Mesendoderm (in vitro differentiated cells): ENCODE data around the gene ZFPM1.
"Not testable (repeated sequence)": the region's sequence is repeated elsewhere in the genome, so short reads cannot be mapped to it uniquely, and the experiment has no call there.

Experiments
- DNase-seq: peaks from one replicate; pipeline ENCODE4 v3.0.0; 2013
- H2AK5ac ChIP-seq: 2 replicates; pipeline ENCODE4 v1.6.1; 2013; ENCODE audit warnings: low read length, inconsistent platforms
- H2BK120ac ChIP-seq: 2 replicates; pipeline ENCODE4 v1.6.1; 2013; ENCODE audit warnings: low read depth, mild to moderate bottlenecking, low read length, moderate library complexity, mixed read lengths
- H2BK15ac ChIP-seq: replicated peaks from 2 replicates; pipeline ENCODE4 v1.6.1; 2013; ENCODE audit warnings: low read depth, mild to moderate bottlenecking, moderate library complexity
- H2BK5ac ChIP-seq: 2 replicates; pipeline ENCODE4 v1.6.1; 2013; ENCODE audit warnings: low read length, inconsistent platforms
- H3K18ac ChIP-seq: 2 replicates; pipeline ENCODE4 v1.6.1; 2013; ENCODE audit warnings: mild to moderate bottlenecking, low read length, mixed read lengths
- H3K23ac ChIP-seq: one replicate; pipeline ENCODE4 v1.6.1; 2013; ENCODE audit warnings: low read length
- H3K27ac ChIP-seq: 2 replicates; pipeline ENCODE4 v1.5.1; 2013; ENCODE audit warnings: low read depth, mild to moderate bottlenecking, inconsistent platforms, low read length, moderate library complexity
- H3K27me3 ChIP-seq: 2 replicates; pipeline ENCODE4 v1.6.1; 2013; ENCODE audit warnings: low read length, control low read depth, mild to moderate bottlenecking, inconsistent platforms; ENCODE audit not compliant: insufficient read depth, poor library complexity
- H3K36me3 ChIP-seq: 2 replicates; pipeline ENCODE4 v1.6.1; 2013; ENCODE audit warnings: low read length, inconsistent platforms; ENCODE audit not compliant: control insufficient read depth, insufficient read depth
- H3K4ac ChIP-seq: one replicate; pipeline ENCODE4 v1.6.1; 2013; ENCODE audit warnings: low read depth, mild to moderate bottlenecking, low read length, moderate library complexity
- H3K4me1 ChIP-seq: 2 replicates; pipeline ENCODE4 v1.6.1; 2013; ENCODE audit warnings: low read depth, low read length, inconsistent platforms; ENCODE audit not compliant: control insufficient read depth
- H3K4me2 ChIP-seq: 2 replicates; pipeline ENCODE4 v1.6.1; 2013; ENCODE audit warnings: low read length
- H3K4me3 ChIP-seq: 2 replicates; pipeline ENCODE4 v1.5.1; 2013; ENCODE audit warnings: mild to moderate bottlenecking, low read length
- H3K56ac ChIP-seq: one replicate; pipeline ENCODE4 v1.6.1; 2013; ENCODE audit warnings: low read length
- H3K79me1 ChIP-seq: 2 replicates; pipeline ENCODE4 v1.6.1; 2013; ENCODE audit warnings: low read length, inconsistent platforms
- H3K79me2 ChIP-seq: 2 replicates; pipeline ENCODE4 v1.6.1; 2013; ENCODE audit warnings: mild to moderate bottlenecking, low read length; ENCODE audit not compliant: control insufficient read depth, insufficient read depth
- H3K9ac ChIP-seq: 2 replicates; pipeline ENCODE4 v1.6.1; 2013; ENCODE audit warnings: low read length, inconsistent platforms
- H4K5ac ChIP-seq: one replicate; pipeline ENCODE4 v1.6.1; 2013; ENCODE audit warnings: low read length
- H4K8ac ChIP-seq: one replicate; pipeline ENCODE4 v1.6.1; 2013; ENCODE audit warnings: low read depth, mild to moderate bottlenecking, control low read depth, low read length, moderate library complexity
- WGBS: extraction: QIAGEN DNeasy Blood & Tissue Kit; methylation state at CpG from one replicate; pipeline ENCODE4 v1.1.7; 2013; ENCODE audit warnings: low lambda C conversion rate, missing lambda C conversion rate; ENCODE audit not compliant: insufficient coverage; ENCODE audit errors: extremely low coverage; 5-methylcytosine and 5-hydroxymethylcytosine counted together

Gene ZFPM1

DNA sequence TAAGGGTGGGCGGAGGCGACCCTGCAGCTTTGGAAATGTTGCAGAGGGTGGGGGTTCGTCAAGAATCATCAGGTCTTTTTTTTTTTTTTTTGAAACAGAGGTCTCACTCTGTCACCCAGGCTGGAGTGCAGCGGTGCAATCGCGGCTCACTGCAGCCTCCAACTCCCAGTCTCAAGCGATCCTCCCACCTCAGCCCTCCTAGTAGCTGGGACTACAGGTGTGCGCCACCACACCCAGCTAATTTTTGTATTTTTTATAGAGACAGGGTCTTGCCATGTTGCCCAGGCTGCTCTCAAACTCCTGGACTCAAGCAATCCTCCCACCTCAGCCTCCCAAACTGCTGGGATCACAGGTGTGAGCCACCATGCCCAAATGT is 32.3 kb downstream of the ZFPM1 start:
- not testable (repeated sequence) for H4K8ac ChIP-seq, H2BK15ac ChIP-seq, H3K18ac ChIP-seq, DNase-seq, H3K27ac ChIP-seq, H4K5ac ChIP-seq, H2BK120ac ChIP-seq, H3K4me3 ChIP-seq, H3K4ac ChIP-seq, H3K79me1 ChIP-seq, H3K4me1 ChIP-seq, H2AK5ac ChIP-seq, H2BK5ac ChIP-seq, H3K23ac ChIP-seq, H3K56ac ChIP-seq, H3K9ac ChIP-seq, H3K36me3 ChIP-seq, H3K27me3 ChIP-seq, H3K4me2 ChIP-seq, H3K79me2 ChIP-seq
- no CpG with 5 or more reads among the region's 8 CpGs for WGBS

DNA sequence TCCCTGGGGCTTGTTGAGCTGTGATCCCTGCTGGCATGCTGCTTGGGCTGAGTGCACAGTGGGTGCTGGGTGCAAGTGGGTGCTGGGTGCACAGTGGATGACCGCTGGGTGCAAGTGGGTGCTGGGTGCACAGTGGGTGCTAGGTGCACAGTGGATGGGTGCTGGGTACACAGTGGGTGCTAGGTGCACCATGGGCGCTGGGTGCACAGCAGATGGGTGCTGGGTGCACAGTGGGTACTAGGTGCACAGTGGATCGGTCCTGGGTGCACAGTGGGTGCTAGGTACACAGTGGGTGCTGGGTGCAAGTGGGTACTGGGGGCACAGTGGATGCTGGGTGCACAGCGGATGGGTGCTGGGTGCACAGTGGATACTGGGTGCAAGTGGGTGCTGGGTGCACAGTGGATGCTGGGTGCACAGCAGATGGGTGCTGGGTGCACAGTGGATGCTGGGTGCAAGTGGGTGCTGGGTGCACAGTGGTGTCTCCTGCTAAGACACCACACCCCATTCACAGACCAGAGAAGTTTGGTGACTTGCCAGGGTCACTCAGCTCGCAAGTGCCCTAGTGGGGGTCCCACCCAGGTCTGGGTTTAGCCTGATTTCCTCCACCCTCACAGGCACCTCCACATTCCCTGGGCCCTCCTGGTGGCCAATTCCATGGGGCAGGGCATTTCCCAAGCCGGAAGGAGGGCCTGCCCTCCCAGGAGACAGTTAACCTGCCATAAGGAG is 33.5 kb downstream of the ZFPM1 start:
- no peak overlapping the region for H3K9ac ChIP-seq
- WGBS: no CpG with 5 or more reads among the region's 6 CpGs
- H3K23ac ChIP-seq: no peak overlapping the region
- H3K79me2 ChIP-seq: no peaks in the 10 kb centered on the region
- peaks cover 4% of the 10 kb centered on the region for H3K79me1 ChIP-seq
- no peaks in the 10 kb centered on the region for H3K36me3 ChIP-seq
- no peak overlapping the region for H4K8ac ChIP-seq
- no peaks in the 10 kb centered on the region for H3K27me3 ChIP-seq
- H3K4me2 ChIP-seq: no peak overlapping the region
- no peak overlapping the region for H2BK120ac ChIP-seq
- no peak overlapping the region for H3K4me3 ChIP-seq
- DNase-seq: no peak
- no peak overlapping the region for H3K56ac ChIP-seq
- no peak overlapping the region for H3K27ac ChIP-seq
- H2BK5ac ChIP-seq: no peak overlapping the region
- no peaks in the 10 kb centered on the region for H3K4me1 ChIP-seq
- no peak overlapping the region for H2AK5ac ChIP-seq
- no peak overlapping the region for H3K4ac ChIP-seq
- H2BK15ac ChIP-seq: no peak overlapping the region
- H4K5ac ChIP-seq: no peak overlapping the region
- H3K18ac ChIP-seq: no peak overlapping the region

DNA sequence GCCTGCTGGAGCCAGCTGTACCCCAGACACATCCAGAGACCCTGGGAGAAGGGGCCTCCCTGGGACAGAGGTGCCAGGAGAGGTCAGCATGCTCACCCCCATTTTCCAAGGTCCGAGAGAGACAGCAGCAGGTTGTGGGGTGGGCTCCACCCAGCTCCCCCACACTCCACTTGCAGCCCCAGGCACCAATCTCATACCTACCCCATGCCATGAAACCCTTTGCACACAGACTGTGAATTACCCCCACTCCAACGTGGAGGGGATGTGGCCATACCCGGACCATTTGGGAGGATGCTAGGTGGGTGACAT is 34.0 kb downstream of the ZFPM1 start:
- Histone ChIP-seq H3K4ac (no peak overlapping the region), H3K79me1 (peaks cover 4% of the 10 kb centered on the region), H2AK5ac (no peak overlapping the region), H3K79me2 (no peaks in the 10 kb centered on the region), H3K27ac (no peak overlapping the region), H3K36me3 (no peaks in the 10 kb centered on the region), H3K27me3 (no peaks in the 10 kb centered on the region), H3K4me1 (no peaks in the 10 kb centered on the region), H2BK15ac (no peak overlapping the region), H3K9ac (no peak overlapping the region), H4K5ac (no peak overlapping the region), H3K56ac (no peak overlapping the region), H4K8ac (no peak overlapping the region), H2BK5ac (no peak overlapping the region), H3K4me2 (no peak overlapping the region), H3K18ac (no peak overlapping the region), H2BK120ac (no peak overlapping the region), H3K4me3 (no peak overlapping the region), H3K23ac (no peak overlapping the region)
- WGBS: no CpG with 5 or more reads among the region's 3 CpGs
- no peak for DNase-seq

DNA sequence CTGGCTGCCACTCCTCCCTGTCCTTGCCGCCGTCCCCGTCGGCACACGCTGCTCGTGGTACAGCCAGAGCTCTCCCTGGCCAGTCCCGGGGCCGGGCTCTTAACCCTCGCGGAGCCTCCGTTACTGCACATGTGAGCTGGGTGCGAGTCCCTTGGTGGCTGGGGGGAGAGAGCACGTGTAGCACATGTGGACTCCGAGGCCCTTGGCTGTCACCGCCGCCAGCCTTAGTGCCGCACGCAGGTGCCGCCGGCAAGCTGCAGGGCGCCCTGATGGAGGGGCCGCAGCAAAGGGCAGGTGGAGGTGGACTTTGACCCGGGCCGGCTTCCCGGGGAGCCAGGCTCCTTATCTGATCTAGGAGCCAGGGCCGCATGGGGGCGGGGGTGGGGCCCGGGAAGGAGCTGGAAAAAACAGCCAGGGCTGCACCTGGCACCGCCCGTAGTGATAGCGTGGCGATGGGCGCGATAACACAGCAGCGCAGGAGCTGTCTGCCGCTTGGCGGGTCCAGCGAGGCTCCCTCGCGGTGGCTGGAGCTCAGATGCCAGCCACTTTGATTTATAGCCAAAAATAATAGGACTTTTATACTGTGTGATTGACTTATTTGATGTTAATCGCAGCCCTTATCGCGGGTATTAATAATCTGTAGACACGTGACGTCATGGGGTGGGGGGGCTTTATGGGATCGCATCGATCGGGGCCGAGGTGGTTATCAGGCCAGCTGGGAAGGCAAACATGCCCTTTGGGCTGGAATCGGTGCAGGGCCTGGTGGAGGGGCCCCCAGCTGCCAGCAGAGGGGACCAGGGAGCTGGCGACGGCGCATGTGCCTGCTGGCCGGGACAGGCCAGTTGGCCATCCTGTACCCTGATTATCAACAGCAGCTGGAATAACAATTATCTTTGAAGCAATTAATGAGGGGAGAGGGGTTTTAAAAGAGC is 35.1 kb downstream of the ZFPM1 start:
- Histone ChIP-seq H2BK120ac (no peak overlapping the region), H3K36me3 (no peaks in the 10 kb centered on the region), H3K79me2 (no peaks in the 10 kb centered on the region), H3K4me1 (no peaks in the 10 kb centered on the region), H2BK5ac (no peak overlapping the region), H3K4me2 (no peak overlapping the region), H3K27me3 (no peaks in the 10 kb centered on the region), H3K4ac (no peak overlapping the region), H3K4me3 (no peak overlapping the region), H3K18ac (no peak overlapping the region), H3K23ac (no peak overlapping the region), H3K79me1 (peaks cover 4% of the 10 kb centered on the region), H3K27ac (no peak overlapping the region), H3K56ac (no peak overlapping the region), H4K8ac (no peak overlapping the region), H3K9ac (no peak overlapping the region), H2BK15ac (no peak overlapping the region), H2AK5ac (no peak overlapping the region), H4K5ac (no peak overlapping the region)
- no CpG with 5 or more reads among the region's 54 CpGs for WGBS
- DNase-seq: no peak

DNA sequence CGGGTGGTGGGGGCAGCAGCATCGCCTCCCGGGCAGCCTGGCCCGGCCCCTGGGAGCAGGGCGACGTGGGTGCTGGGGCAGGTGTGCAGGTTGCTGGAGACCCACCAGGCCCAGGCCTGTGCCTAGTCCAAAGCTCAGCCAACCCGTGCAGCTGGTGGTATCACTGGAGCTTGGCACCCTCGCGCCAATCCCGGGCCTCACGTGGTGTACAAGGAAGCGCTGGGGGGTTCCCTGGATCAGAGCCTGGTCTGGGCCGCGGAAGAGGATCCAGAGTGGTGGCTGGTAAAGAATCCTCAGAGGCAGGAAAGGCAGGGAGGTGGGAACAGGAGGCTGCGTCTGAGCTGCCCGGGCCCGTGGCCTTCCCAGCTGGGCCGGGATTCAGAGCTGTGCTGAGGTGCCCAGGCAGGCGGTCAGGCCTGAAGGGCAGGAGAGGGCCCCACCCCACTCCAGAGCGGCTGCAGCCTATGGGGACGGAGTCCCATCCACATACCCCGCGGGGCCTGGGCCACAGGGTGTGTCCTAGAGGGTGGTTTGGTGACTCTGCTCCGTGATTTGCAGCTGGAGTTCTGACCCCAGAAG is 36.2 kb downstream of the ZFPM1 start:
- no peak overlapping the region for H2BK120ac ChIP-seq
- H3K27ac ChIP-seq: no peak overlapping the region
- no peak overlapping the region for H4K8ac ChIP-seq
- peaks cover 2% of the 10 kb centered on the region for H3K79me1 ChIP-seq
- no peak overlapping the region for H3K18ac ChIP-seq
- H3K4me2 ChIP-seq: no peak overlapping the region
- no peak overlapping the region for H3K4ac ChIP-seq
- no peak overlapping the region for H2BK15ac ChIP-seq
- H3K56ac ChIP-seq: no peak overlapping the region
- no peak for DNase-seq
- H3K36me3 ChIP-seq: no peaks in the 10 kb centered on the region
- no peaks in the 10 kb centered on the region for H3K4me1 ChIP-seq
- no peak overlapping the region for H2AK5ac ChIP-seq
- H3K9ac ChIP-seq: no peak overlapping the region
- no peak overlapping the region for H3K23ac ChIP-seq
- no peak overlapping the region for H4K5ac ChIP-seq
- no peaks in the 10 kb centered on the region for H3K79me2 ChIP-seq
- H2BK5ac ChIP-seq: no peak overlapping the region
- H3K27me3 ChIP-seq: no peaks in the 10 kb centered on the region
- no peak overlapping the region for H3K4me3 ChIP-seq
- no CpG with 5 or more reads among the region's 24 CpGs for WGBS
